Tibial nerve (tissue), 4 donors: Measurements from ENCODE around the gene STYX.

Source experiments
- EP300 ChIP-seq, 2 donors: sonication (generic); formaldehyde crosslinking; IDR thresholded peaks; one replicate each; pipeline ENCODE4 v1.6.1; 2017; ENCODE audit warnings: antibody characterized with exemption in 2 of 2, mild to moderate bottlenecking in 1 of 2
- POLR2A ChIP-seq, 2 donors: fragments of 450-650 bp; IDR thresholded peaks; one replicate each; pipeline ENCODE4 v1.6.1; 2017; ENCODE audit warnings: antibody characterized with exemption in 2 of 2, mild to moderate bottlenecking in 2 of 2, moderate library complexity in 2 of 2
- TF ChIP-seq, protein P1 (sequence below), 5 experiments: fragments of 200-600 bp in 3 of 5; fragments of 450-650 bp in 2 of 5; sonication (generic) in 3 of 5; IDR thresholded peaks; one replicate each; pipeline ENCODE4 v1.5.1; 2016 to 2019; ENCODE audit warnings: antibody characterized with exemption in 5 of 5, mild to moderate bottlenecking in 3 of 5, moderate library complexity in 2 of 5

DNA sequence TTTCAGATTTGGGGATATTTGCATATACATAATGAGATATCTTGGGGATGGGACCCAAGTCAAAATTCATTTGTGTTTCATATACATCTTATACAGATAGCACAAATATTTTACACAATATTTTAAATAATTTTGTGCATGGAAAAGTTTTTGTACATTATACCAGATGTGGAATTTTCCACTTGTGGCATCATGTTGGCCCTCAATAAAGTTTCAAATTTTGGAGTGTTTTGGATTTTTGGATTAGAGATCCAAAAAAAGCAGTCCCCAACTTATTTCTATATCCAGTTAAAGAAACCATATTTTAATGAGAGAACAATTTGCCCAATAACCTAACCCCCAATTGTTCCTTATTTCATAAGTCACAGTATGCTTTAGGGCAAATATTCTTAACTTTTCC lies 56.9 kb downstream of the STYX start:
- TF ChIP-seq EP300 (IDR thresholded peaks at IDR 0.05) (no peak), POLR2A (IDR thresholded peaks at IDR 0.05) (no peak)
- TF ChIP-seq, protein P1, sequence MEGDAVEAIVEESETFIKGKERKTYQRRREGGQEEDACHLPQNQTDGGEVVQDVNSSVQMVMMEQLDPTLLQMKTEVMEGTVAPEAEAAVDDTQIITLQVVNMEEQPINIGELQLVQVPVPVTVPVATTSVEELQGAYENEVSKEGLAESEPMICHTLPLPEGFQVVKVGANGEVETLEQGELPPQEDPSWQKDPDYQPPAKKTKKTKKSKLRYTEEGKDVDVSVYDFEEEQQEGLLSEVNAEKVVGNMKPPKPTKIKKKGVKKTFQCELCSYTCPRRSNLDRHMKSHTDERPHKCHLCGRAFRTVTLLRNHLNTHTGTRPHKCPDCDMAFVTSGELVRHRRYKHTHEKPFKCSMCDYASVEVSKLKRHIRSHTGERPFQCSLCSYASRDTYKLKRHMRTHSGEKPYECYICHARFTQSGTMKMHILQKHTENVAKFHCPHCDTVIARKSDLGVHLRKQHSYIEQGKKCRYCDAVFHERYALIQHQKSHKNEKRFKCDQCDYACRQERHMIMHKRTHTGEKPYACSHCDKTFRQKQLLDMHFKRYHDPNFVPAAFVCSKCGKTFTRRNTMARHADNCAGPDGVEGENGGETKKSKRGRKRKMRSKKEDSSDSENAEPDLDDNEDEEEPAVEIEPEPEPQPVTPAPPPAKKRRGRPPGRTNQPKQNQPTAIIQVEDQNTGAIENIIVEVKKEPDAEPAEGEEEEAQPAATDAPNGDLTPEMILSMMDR (IDR thresholded peaks at IDR 0.05): no peak
